Ishikawa (cell line): Measurements from ENCODE around the gene SLC25A47.

Experiments
- EP300 ChIP-seq: IDR thresholded peaks from 2 replicates; pipeline ENCODE4 v1.6.1; 2012; ENCODE audit warnings: borderline replicate concordance
- NFIC ChIP-seq: IDR thresholded peaks from 2 replicates; pipeline ENCODE4 v1.6.1; 2012

- no peak for TF ChIP-seq NFIC
- TF ChIP-seq EP300 = no peak
Observed at GRCh38 chr14:100285913-100286400, 37.2 kb upstream of the SLC25A47 start.
